ENCODE results near the gene DNASE1L3. TPM values are rescaled to one million over a fixed set of nuclear protein-coding genes. Genes with fewer than 3 reads are reported as not detected.

DNASE1L3 gene
- total and polyA plus RNA-seq, 2 of the 13 experiments (the other 11 are each of a cell fraction or from before 2014, with no cell fraction given): 0.86 to 1.7 TPM

GRCh38 chr3:58173669-58174398 is 36.9 kb downstream of the DNASE1L3 start (continued):
- TF ChIP-seq THYN1 (CRISPR knock-in tag; IDR thresholded peaks at IDR 0.05; ENCODE audit: borderline replicate concordance, low read depth): no peak
- no peak for TF ChIP-seq TCF7L2 (IDR thresholded peaks at IDR 0.05; ENCODE audit: low read depth, low read length)
- no peak for TF ChIP-seq ZC3H4 (CRISPR knock-in tag; IDR thresholded peaks at IDR 0.05; ENCODE audit: borderline replicate concordance)
- TF ChIP-seq HHEX (CRISPR knock-in tag; IDR thresholded peaks at IDR 0.05): no peak
- TF ChIP-seq NFIB (CRISPR knock-in tag; IDR thresholded peaks at IDR 0.05; ENCODE audit: borderline replicate concordance): no peak
- TF ChIP-seq, protein P1, sequence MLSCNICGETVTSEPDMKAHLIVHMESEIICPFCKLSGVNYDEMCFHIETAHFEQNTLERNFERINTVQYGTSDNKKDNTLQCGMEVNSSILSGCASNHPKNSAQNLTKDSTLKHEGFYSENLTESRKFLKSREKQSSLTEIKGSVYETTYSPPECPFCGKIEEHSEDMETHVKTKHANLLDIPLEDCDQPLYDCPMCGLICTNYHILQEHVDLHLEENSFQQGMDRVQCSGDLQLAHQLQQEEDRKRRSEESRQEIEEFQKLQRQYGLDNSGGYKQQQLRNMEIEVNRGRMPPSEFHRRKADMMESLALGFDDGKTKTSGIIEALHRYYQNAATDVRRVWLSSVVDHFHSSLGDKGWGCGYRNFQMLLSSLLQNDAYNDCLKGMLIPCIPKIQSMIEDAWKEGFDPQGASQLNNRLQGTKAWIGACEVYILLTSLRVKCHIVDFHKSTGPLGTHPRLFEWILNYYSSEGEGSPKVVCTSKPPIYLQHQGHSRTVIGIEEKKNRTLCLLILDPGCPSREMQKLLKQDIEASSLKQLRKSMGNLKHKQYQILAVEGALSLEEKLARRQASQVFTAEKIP (CRISPR knock-in tag; IDR thresholded peaks at IDR 0.05; ENCODE audit: borderline replicate concordance): no peak
- peak; percentile 58; the same call in 1 of the 2 replicates for TF ChIP-seq HDAC2 (CRISPR knock-in tag; IDR thresholded peaks at IDR 0.05)
- peak; percentile 80 for TF ChIP-seq MED1 (CRISPR knock-in tag; IDR thresholded peaks at IDR 0.05)
- TF ChIP-seq ZBTB38 (CRISPR knock-in tag; IDR thresholded peaks at IDR 0.05): peak; percentile 11; the same call in 1 of the 2 replicates
- peak; percentile 65; the same call in 1 of the 2 replicates for TF ChIP-seq ARID4A (CRISPR knock-in tag; IDR thresholded peaks at IDR 0.05; ENCODE audit: borderline replicate concordance)
- no peak for TF ChIP-seq PRDM4 (CRISPR knock-in tag; IDR thresholded peaks at IDR 0.05; ENCODE audit: borderline replicate concordance)
- TF ChIP-seq, protein P2, sequence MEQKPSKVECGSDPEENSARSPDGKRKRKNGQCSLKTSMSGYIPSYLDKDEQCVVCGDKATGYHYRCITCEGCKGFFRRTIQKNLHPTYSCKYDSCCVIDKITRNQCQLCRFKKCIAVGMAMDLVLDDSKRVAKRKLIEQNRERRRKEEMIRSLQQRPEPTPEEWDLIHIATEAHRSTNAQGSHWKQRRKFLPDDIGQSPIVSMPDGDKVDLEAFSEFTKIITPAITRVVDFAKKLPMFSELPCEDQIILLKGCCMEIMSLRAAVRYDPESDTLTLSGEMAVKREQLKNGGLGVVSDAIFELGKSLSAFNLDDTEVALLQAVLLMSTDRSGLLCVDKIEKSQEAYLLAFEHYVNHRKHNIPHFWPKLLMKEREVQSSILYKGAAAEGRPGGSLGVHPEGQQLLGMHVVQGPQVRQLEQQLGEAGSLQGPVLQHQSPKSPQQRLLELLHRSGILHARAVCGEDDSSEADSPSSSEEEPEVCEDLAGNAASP (CRISPR knock-in tag; IDR thresholded peaks at IDR 0.05; ENCODE audit: borderline replicate concordance): peak; percentile 46; the same call in 1 of the 2 replicates
- TF ChIP-seq, protein P3, sequence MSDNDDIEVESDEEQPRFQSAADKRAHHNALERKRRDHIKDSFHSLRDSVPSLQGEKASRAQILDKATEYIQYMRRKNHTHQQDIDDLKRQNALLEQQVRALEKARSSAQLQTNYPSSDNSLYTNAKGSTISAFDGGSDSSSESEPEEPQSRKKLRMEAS (IDR thresholded peaks at IDR 0.05): no peak
- no peak; the same call in 1 of the 2 replicates for TF ChIP-seq ZSCAN12 (CRISPR knock-in tag; IDR thresholded peaks at IDR 0.05)
- TF ChIP-seq THAP7 (CRISPR knock-in tag; IDR thresholded peaks at IDR 0.05): 0 out of 2 replicates have a peak, but pooled peaks have one; percentile 38
- peak; percentile 66; the same call in 1 of the 2 replicates for TF ChIP-seq YEATS2 (CRISPR knock-in tag; IDR thresholded peaks at IDR 0.05; ENCODE audit: borderline replicate concordance)
- peak; percentile 59 for TF ChIP-seq SRSF1 (optimal IDR thresholded peaks at IDR 0.05; ENCODE audit: low read depth, low read length)
